ENCODE measurements around the gene GATD1.

DNA sequence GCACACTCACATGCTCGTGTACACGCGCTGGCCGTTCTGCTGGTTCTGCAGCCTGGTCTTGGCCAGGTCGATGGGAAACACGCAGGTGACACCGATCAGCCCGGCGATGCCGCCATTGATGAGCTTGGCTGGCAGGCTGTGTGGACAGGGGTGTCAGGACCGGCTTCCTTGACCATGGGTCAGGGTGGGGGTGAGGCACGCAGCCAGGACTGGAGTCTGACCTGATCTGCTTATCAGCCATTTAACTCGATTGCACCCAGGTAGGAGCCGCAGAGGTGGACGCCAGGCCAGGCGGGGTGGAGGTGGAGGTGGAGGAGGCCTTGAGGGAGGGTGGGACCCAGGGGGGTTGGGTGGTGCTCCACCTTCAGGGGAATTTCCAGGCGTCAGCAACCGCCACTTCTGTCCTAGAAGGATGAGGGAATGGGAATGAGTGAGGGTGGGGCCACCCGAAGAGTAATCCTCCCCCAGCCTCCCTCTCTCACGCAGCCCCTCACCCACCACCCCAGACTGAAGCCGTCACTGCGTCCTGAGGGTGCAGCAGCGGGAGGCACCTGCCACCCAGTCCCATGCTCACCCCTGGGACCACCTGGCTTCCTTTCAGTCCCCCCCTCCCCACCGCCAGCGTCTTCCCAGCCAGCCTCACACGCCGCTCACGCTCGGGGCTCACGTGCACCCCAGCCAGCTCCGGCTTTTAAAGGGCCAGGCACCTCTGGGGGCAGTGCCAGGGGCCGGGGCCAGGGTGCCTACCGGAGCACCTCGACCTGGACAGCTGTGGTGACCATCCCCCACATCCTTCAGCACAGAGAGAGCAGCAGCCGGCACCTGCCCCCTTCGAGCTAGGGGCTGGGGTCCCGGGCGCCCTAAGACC, 17.7 kb upstream of the GATD1 start:
- TF ChIP-seq, protein P1, sequence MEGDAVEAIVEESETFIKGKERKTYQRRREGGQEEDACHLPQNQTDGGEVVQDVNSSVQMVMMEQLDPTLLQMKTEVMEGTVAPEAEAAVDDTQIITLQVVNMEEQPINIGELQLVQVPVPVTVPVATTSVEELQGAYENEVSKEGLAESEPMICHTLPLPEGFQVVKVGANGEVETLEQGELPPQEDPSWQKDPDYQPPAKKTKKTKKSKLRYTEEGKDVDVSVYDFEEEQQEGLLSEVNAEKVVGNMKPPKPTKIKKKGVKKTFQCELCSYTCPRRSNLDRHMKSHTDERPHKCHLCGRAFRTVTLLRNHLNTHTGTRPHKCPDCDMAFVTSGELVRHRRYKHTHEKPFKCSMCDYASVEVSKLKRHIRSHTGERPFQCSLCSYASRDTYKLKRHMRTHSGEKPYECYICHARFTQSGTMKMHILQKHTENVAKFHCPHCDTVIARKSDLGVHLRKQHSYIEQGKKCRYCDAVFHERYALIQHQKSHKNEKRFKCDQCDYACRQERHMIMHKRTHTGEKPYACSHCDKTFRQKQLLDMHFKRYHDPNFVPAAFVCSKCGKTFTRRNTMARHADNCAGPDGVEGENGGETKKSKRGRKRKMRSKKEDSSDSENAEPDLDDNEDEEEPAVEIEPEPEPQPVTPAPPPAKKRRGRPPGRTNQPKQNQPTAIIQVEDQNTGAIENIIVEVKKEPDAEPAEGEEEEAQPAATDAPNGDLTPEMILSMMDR (IDR thresholded peaks at IDR 0.05; ENCODE audit: low read length) = no peak
- no peak for TF ChIP-seq EZH2 (optimal IDR thresholded peaks at IDR 0.05; ENCODE audit: low read depth, low read length)
- no peak for TF ChIP-seq EZH2phosphoT487 (IDR thresholded peaks at IDR 0.05; ENCODE audit: low read length)

Data from MM.1S (cell line).